Measurements from ENCODE around the gene BAHCC1.

The BAHCC1 gene

GRCh38 chr17:81493198-81494038 is 98.2 kb downstream of the BAHCC1 start:
- no peak for DNase-seq (ENCODE audit: low spot score)

- peak; percentile 50 for DNase-seq (ENCODE audit: low spot score)
Measured at GRCh38 chr17:81494626-81495377, 99.5 kb downstream of the BAHCC1 start.

GRCh38 chr17:81498953-81499600 is 103.8 kb downstream of the BAHCC1 start:
- DNase-seq (ENCODE audit: low spot score): no peak

- DNase-seq (ENCODE audit: low spot score): no peak
Measured at GRCh38 chr17:81499601-81499970, 104.3 kb downstream of the BAHCC1 start.

- DNase-seq (ENCODE audit: low spot score): no peak
Measured at GRCh38 chr17:81500047-81500446, 104.8 kb downstream of the BAHCC1 start.

GRCh38 chr17:81502471-81503017 is 107.3 kb downstream of the BAHCC1 start:
- no peak for DNase-seq (ENCODE audit: low spot score)

GRCh38 chr17:81503619-81504018 is 108.4 kb downstream of the BAHCC1 start:
- no peak for DNase-seq (ENCODE audit: low spot score)

GRCh38 chr17:81508639-81509206 is 113.5 kb downstream of the BAHCC1 start:
- no peak for DNase-seq (ENCODE audit: low spot score)

GRCh38 chr17:81509207-81509971 is 114.1 kb downstream of the BAHCC1 start:
- DNase-seq (ENCODE audit: low spot score): no peak

- DNase-seq (ENCODE audit: low spot score): no peak
Measured at GRCh38 chr17:81509972-81510784, 114.9 kb downstream of the BAHCC1 start.

- DNase-seq (ENCODE audit: low spot score): no peak
Measured at GRCh38 chr17:81510785-81511553, 115.7 kb downstream of the BAHCC1 start.

GRCh38 chr17:81511554-81511803 is 116.2 kb downstream of the BAHCC1 start:
- no peak for DNase-seq (ENCODE audit: low spot score)

- no peak for DNase-seq (ENCODE audit: low spot score)
Measured at GRCh38 chr17:81511804-81512561, 116.7 kb downstream of the BAHCC1 start.

GRCh38 chr17:81512562-81513371 is 117.5 kb downstream of the BAHCC1 start, which contains the start of gene ACTG1:
Gene ACTG1, minus strand, starts transcription at chr17:81512799. Its CDS starts 445 bp downstream, at chr17:81512354.
- DNase-seq (ENCODE audit: low spot score): peak; percentile 89

- DNase-seq (ENCODE audit: low spot score): peak; percentile 51
Measured at GRCh38 chr17:81513372-81513752, 118.1 kb downstream of the BAHCC1 start.

- DNase-seq (ENCODE audit: low spot score): peak; percentile 47
Measured at GRCh38 chr17:81513753-81514488, 118.7 kb downstream of the BAHCC1 start.

GRCh38 chr17:81514489-81514738 is 119.2 kb downstream of the BAHCC1 start:
- no peak for DNase-seq (ENCODE audit: low spot score)
